ENCODE data around the gene REEP5.

GRCh38 chr5:112885001-112885400, 37.0 kb downstream of the REEP5 start:
- TF ChIP-seq, protein P1, sequence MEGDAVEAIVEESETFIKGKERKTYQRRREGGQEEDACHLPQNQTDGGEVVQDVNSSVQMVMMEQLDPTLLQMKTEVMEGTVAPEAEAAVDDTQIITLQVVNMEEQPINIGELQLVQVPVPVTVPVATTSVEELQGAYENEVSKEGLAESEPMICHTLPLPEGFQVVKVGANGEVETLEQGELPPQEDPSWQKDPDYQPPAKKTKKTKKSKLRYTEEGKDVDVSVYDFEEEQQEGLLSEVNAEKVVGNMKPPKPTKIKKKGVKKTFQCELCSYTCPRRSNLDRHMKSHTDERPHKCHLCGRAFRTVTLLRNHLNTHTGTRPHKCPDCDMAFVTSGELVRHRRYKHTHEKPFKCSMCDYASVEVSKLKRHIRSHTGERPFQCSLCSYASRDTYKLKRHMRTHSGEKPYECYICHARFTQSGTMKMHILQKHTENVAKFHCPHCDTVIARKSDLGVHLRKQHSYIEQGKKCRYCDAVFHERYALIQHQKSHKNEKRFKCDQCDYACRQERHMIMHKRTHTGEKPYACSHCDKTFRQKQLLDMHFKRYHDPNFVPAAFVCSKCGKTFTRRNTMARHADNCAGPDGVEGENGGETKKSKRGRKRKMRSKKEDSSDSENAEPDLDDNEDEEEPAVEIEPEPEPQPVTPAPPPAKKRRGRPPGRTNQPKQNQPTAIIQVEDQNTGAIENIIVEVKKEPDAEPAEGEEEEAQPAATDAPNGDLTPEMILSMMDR (conservative IDR thresholded peaks at IDR 0.05), result no peak
- TF ChIP-seq ZFX (IDR thresholded peaks at IDR 0.05), result no peak

All from C4-2B (cell line).